Cardiac fibroblast (primary cell): ENCODE data around the gene PITX3.
A peak's percentile ranks its signal among the peaks of the same experiment; 100 is the strongest.

Source experiments
- DNase-seq, 2 donors: peaks; one replicate each; pipeline versions ENCODE4 v3.0.0 to v3.0.0-alpha.2; 2010; ENCODE audit warnings: low read depth in 2 of 2
- H3K4me3 ChIP-seq, 2 donors: replicated peaks in 1 of 2; 1 replicate in 1 of 2; 2 replicates in 1 of 2; pipeline ENCODE4 v1.5.1; 2011; ENCODE audit warnings: low read depth in 2 of 2, low read length in 2 of 2, mild to moderate bottlenecking in 2 of 2, moderate library complexity in 1 of 2
- TF ChIP-seq, protein P1 (sequence below): IDR thresholded peaks from one replicate; pipeline ENCODE4 v1.5.1; 2011; ENCODE audit warnings: low read depth, mild to moderate bottlenecking, low read length, inconsistent platforms

The PITX3 gene

DNA sequence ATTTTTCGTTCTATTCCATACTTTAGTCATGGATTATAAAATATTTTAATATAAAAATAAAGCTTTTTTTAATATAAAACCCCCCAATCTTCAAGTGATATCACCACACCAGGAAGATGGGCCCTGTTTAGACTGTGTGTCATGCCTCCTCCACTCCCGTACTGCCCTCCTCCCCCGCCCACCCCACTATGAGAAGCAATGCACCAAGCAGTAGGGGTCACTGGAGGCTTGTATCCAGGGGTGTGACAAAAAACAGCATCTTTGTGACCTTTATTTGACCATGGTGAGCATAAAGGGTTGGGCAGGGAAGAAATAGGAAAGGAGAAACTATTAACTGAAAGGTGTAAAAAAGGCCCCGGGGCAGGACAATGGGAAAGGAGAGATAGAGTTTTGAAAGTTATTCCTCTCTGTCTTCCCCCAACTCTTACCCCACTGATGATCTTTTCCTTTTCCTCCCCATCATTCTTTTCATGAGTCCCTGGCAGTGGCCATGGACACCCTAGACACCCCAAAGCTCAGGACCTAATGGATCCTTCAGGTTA is 3.5 kb downstream of the PITX3 start:
- TF ChIP-seq, protein P1, sequence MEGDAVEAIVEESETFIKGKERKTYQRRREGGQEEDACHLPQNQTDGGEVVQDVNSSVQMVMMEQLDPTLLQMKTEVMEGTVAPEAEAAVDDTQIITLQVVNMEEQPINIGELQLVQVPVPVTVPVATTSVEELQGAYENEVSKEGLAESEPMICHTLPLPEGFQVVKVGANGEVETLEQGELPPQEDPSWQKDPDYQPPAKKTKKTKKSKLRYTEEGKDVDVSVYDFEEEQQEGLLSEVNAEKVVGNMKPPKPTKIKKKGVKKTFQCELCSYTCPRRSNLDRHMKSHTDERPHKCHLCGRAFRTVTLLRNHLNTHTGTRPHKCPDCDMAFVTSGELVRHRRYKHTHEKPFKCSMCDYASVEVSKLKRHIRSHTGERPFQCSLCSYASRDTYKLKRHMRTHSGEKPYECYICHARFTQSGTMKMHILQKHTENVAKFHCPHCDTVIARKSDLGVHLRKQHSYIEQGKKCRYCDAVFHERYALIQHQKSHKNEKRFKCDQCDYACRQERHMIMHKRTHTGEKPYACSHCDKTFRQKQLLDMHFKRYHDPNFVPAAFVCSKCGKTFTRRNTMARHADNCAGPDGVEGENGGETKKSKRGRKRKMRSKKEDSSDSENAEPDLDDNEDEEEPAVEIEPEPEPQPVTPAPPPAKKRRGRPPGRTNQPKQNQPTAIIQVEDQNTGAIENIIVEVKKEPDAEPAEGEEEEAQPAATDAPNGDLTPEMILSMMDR: no peak

DNA sequence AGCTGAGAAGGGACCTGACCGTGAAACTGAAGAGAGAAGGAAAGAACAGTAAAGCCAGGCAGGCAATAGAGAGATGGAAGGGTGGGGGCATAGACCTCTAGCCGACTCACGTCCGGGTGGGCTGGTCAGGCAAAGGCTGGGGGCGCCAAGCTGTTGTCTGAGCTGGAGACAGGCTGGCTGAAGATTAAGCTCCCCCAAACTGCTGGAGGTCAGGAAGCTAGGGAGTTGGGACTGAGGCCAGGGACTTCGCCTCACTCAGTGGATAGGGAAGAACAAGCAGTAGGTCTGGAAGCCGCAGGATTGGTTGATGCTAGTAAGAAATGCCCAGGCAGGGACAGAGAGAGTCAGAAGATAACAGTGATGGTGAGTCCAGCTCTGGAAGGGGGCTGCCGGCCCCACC is 5.3 kb downstream of the PITX3 start:
- no peak for DNase-seq
- no peak overlapping the region for H3K4me3 ChIP-seq

More for the DNA sequence above, 3.5 kb downstream of the PITX3 start:
- no peak for DNase-seq
- no peak overlapping the region for H3K4me3 ChIP-seq

DNA sequence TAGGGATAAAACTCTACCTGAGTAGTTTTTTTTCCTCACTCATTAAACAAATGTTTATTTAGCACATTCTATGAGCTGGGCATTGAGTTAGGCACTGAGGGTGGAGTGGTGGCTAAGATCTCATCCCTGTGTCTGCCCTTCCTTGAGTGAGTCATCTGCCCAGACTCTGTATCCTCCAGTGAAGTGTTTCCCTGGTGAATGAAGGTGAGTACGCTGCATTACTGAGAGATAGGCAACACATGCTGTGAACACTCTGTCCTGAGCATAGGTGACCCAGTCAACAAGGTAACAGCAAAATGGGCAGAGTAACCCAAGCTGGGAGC is 5.8 kb downstream of the PITX3 start:
- TF ChIP-seq, protein P1: no peak
- H3K4me3 ChIP-seq: no peak overlapping the region
- DNase-seq: peak in 1 of 2 donors; percentile 36

More for the DNA sequence above, 5.3 kb downstream of the PITX3 start:
- TF ChIP-seq, protein P1: no peak

DNA sequence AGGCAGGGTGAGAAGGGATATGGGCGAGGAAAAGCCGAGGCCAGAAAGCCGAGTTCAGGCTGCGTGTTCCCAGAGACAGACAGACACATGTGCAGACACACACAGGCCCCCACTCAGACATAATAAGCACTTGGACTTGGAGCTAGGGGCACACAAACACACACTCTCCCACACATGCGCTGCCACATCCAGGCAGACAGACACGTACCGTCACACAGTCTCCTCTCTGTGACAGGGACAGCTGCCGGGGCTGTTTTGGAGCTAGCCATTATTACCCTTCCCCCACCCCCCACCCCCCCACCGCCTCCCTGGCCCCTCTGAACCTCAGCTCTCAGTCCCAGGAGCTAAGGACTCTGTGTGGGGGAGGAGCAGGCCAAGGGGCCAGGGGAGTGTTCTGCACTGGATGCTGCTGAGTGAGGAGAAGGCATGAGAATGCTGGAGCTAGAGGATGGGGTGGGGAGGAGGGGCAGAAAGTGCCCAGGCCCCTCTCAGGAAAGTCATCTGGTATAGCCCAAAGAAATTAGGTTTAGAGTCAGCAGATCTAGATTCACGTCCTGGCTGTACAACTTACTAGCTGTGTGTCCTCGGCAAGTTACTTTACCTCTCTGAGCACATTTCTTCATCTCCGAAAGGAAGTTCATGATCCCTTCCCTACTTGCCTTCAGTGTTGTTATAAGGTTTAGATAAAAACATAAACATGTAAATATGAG is 6.3 kb downstream of the PITX3 start:
- DNase-seq: no peak
- TF ChIP-seq, protein P1: no peak
- no peak overlapping the region for H3K4me3 ChIP-seq

DNA sequence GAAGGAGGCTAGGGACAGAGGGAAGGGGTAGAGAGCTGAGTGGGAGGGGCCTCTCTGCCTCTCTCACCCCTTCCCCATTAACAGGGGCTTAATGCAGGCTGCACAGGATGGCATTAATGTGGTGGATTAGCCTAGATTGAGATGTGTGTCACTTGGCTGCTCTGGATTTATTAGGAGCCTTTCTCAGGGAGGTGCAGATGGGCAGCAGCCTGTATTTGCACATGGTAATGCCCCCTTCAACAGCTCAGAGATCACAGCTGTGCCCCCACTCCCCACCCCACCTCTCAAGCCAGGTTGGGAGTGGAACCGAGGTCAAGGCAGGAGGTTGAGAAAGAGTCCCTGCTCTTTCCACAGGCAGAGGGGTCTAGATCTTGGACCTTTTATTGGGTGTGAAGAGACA is 7.3 kb downstream of the PITX3 start:
- TF ChIP-seq, protein P1: no peak
- no peak overlapping the region for H3K4me3 ChIP-seq
- no peak for DNase-seq

DNA sequence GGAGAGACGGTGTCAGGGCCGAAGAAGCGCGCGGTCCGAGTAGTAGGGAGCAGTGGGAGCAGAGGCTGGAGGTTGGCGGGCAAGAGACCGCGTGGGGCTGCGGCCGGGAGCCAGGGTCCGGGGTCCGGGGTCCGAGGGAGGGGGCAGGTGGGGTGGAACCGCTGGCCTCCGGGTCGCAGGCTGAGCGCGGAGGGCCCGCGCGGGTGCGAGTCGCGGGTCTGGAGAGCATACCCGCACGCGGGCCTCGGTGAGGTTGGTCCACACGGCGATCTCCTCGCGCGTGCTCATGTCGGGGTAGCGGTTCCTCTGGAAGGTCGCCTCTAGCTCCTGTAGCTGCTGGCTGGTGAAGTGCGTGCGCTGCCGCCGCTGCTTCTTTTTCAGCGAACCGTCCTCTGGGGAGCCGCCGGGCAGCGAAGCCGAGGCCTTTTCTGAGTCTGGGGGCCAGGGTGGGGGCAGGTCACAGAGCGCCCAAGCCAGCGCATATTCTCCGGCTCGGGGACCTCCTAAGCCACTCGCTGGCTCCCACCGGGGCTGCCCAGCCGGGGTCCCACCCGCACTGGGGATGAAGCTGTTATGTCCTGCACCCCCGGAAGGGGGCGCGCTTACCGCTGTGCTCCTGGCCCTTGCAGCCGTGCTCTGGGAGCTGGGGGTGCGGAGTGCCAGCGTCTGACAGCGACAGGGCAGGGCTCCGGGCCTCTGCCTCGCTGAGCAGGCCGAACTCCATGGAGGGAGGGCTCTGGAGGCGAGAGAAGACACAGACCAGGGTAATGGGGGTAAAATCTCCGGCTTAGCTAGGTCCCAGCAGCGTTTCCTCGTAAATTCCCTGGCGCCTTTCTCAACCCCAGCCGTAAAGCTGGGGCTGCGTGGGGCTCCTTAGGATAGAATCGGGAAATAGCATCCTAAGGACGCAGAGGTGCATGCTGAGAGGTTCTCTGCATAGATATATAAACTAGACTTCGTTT is 9.7 kb downstream of the PITX3 start:
- DNase-seq: peak in 1 of 2 donors; percentile 31
- peak overlapping the region; percentile 39 to 48 for H3K4me3 ChIP-seq
- TF ChIP-seq, protein P1: peak; percentile 79
